A673 (cell line): Measurements from ENCODE around the gene INPP5E.

Source experiments
- CTCF ChIP-seq: fragments of 300-800, 200-600 bp; sonication (generic); conservative IDR thresholded peaks from 2 replicates; pipeline ENCODE4 v1.5.1; 2017; ENCODE audit warnings: low read depth, mild to moderate bottlenecking, antibody characterized with exemption, low read length, moderate library complexity, mixed read lengths
- EZH2 ChIP-seq: fragments of 200-600 bp; sonication (generic); IDR thresholded peaks from 2 replicates; pipeline ENCODE4 v1.6.1; 2017; ENCODE audit warnings: borderline replicate concordance, low read depth, mild to moderate bottlenecking, mixed read lengths, antibody characterized with exemption, low read length; ENCODE audit not compliant: poor library complexity, severe bottlenecking

- TF ChIP-seq CTCF (no peak), EZH2 (no peak)
These were observed 41.4 kb downstream of the INPP5E start for GRCh38 chr9:136398286-136398685.
